ENCODE data around the gene POLR2L.

- TF ChIP-seq CTCF (IDR thresholded peaks at IDR 0.05) (no peak), REST (IDR thresholded peaks at IDR 0.05; ENCODE audit: insufficient read depth in 1 of 2, low read depth in 2 of 2, low read length in 1 of 2) (0 out of 4 replicates have a peak, but pooled peaks of 1 of the 2 experiments have one; percentile 1), POLR2AphosphoS5 (IDR thresholded peaks at IDR 0.05; ENCODE audit: low read depth, low read length) (peak; percentile 64; the same call in 1 of the 2 replicates)
Measured at GRCh38 chr11:876545-876944, 34.2 kb upstream of the POLR2L start.
